Epithelial cell of proximal tubule (primary cell): ENCODE measurements around the gene JAM3. TPM values are rescaled to one million over a fixed set of nuclear protein-coding genes. Genes with fewer than 3 reads are reported as not detected.

Experiments used
- DNase-seq: peaks from one replicate; pipeline ENCODE4 v3.0.0-alpha.2; 2011; ENCODE audit warnings: low read depth
- H3K4me3 ChIP-seq: 2 replicates; pipeline ENCODE4 v1.5.1; 2011; ENCODE audit warnings: low read depth, mild to moderate bottlenecking, low read length
- CTCF ChIP-seq: conservative IDR thresholded peaks from 2 replicates; pipeline ENCODE4 v1.5.1; 2012; ENCODE audit warnings: low read depth, mild to moderate bottlenecking, low read length
- total RNA-seq: library from RNA; depleted of rRNA; stranded (reverse); fragments of >200 nt; gene quantifications from 2 replicates; pipeline ENCODE4 v1.2.3, GENCODE V29; 2015

Gene JAM3
- total RNA-seq, 1 donor from 2014 or later, result 22.0 TPM

DNA sequence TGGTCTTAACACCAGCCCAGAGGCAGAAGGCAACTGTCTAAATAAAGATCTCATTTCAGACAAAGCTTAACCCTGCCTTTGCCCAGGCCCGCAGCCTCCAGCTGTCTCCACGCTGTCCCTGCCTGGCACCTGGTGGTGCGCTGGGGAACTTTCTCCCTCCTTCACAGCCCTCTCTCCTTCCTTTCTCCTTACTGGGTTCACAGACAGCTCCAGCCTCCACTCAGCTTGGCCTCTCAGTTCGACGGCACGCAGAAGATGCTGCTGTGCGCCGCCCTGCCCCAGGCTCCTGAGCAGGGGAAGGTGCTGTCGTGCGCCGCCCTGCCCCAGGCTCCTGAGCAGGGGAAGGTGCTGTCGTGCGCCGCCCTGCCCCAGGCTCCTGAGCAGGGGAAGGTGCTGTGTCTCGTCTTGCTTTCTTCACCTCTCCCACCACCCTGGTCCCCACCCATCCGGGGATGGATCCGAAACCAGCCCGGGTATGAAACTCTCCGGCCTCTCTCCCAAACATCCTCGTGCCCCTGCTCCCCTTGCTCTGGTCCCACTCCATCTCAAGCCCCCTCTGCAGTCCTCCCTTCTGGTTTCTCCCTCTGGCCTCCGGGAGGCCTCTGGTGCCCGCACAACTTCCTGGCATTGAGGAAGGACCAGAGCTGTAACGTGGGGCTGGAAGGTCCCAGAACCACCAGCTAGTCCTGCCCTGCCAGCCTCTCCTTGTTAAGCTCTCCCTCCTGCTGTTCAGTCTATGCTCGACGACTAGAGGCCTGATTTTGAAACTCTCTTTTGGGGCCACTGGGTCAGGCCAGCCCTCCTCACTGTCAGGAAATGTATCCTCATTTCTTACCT, 22.9 kb upstream of the JAM3 start:
- H3K4me3 ChIP-seq, result no peak overlapping the region
- no peak for DNase-seq
- peak; percentile 23 for TF ChIP-seq CTCF

- H3K4me3 ChIP-seq, result no peak overlapping the region
- no peak for DNase-seq
- no peak for TF ChIP-seq CTCF
Observed at GRCh38 chr11:134046681-134047449, 22.0 kb upstream of the JAM3 start.

GRCh38 chr11:134047586-134047999, 21.3 kb upstream of the JAM3 start:
- no peak for TF ChIP-seq CTCF
- no peak overlapping the region for H3K4me3 ChIP-seq
- no peak for DNase-seq

DNA sequence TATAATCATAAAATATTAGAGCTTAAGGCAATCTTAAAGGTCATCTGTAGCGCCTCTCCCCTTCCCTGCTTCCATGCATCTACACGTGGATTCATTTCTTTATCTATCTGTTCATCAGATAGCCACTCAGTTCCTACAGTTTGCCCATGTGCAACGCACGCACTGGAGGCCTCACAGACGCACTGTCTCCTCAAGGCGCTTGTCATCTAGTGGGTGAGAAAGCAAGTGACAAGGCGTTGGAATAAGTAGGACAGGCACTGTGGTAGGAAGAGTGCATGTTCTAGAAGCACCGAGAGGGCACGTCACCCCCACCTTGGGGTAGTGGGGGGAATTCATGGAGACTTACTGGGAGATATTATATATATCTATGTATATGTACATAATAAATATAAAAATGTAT, 20.8 kb upstream of the JAM3 start:
- H3K4me3 ChIP-seq, result no peak overlapping the region
- no peak for TF ChIP-seq CTCF
- no peak for DNase-seq

DNA sequence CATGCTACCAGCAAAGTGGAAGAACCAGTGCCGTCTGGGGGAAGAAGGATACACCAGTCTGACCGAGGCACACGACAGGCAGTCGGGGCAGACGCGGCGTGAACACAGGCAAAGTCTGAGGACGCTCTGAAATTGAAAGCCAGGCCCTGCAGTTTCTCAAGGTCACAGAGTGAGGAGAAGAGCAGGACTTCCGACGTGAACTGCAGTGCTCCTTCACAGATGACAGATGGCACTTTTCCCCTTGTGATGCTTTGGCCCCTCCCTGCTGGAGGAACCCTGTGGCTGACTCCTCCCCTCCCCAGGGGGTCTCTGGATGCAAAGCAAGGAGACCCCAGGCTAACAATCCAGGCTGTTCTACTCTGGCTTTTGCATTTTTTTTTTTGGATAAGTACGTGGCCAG, 19.6 kb upstream of the JAM3 start:
- TF ChIP-seq CTCF, result no peak
- DNase-seq, result no peak
- no peak overlapping the region for H3K4me3 ChIP-seq

DNA sequence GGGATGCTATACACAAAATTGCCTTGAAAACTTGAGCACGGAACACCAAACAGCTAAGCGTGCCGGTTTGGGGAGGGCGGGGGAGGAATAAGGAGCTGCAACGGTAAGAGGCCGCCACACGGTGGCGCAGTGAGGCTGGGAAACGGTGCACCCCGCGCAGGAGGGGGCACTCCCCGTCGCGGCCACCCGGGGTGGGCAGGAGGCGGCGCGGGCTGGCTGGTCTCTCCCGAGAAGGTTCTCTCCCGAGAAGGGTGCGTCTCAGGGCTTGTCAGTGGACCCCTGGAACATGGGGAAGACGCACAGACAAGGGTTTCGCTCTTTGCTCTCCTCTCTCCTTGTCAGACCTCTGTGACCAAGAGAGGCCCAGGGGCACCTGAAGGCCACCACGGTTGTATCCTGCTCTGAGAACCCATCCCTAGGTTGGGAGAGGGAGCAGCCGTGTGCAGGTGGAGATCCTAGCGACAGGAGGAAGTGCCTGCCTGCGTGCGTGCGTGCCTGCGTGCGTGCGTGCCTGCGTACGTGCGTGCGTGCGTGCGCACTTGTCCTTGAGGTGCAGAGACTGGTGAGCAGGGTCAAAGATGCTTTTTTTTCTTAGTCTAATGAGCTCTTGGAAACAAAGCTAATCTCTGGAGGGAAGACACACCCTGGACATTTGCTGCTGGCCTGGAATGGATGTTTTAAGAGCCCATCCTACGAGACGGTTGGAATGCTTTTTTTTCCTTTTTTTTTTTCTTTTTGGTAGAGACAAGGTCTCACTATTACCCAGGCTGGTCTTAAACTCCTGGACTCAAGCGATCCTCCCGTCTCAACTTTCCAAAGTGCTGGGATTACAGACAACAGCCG, 18.1 kb upstream of the JAM3 start:
- peak; percentile 85 for TF ChIP-seq CTCF
- DNase-seq, result no peak
- peak overlapping the region; percentile 32 for H3K4me3 ChIP-seq
